ENCODE measurements around the gene PGAP6. TPM values are rescaled to one million over a fixed set of nuclear protein-coding genes. Genes with fewer than 3 reads are reported as not detected.

PGAP6 gene
- total and polyA plus RNA-seq, 4 donors = 38.0 to 100.0 (median 68.1) TPM

DNA sequence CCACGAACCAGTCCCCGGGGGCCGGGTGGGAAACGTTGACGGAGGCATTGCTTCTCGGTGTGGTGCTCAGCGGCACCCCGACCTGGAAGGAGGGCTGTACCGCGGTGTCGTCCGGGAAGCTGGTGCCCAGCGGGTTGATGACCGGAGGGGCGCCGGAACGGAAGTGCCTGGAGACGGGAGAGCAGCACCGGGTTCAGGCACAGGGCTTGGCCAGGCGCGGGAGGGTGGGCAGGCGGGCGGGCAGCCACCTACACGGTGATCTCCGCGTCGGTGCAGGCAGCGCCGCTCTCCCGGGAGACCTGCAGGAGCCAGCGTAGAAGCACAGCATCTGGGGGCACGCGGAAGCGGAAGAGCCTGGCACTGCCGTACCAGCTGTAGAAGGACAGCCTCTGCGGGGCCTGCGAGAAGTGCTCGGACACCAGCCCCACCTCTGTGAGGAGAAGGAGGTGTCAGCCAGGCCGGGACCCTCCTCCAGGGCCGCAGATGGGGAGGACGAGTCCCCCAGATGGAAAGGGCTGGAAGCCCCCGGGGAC is 4.3 kb downstream of the PGAP6 start:
- TF ChIP-seq, protein P1, sequence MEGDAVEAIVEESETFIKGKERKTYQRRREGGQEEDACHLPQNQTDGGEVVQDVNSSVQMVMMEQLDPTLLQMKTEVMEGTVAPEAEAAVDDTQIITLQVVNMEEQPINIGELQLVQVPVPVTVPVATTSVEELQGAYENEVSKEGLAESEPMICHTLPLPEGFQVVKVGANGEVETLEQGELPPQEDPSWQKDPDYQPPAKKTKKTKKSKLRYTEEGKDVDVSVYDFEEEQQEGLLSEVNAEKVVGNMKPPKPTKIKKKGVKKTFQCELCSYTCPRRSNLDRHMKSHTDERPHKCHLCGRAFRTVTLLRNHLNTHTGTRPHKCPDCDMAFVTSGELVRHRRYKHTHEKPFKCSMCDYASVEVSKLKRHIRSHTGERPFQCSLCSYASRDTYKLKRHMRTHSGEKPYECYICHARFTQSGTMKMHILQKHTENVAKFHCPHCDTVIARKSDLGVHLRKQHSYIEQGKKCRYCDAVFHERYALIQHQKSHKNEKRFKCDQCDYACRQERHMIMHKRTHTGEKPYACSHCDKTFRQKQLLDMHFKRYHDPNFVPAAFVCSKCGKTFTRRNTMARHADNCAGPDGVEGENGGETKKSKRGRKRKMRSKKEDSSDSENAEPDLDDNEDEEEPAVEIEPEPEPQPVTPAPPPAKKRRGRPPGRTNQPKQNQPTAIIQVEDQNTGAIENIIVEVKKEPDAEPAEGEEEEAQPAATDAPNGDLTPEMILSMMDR (IDR thresholded peaks at IDR 0.05; ENCODE audit: control extremely low read depth, extremely low read depth) = no peak
- no peak for DNase-seq
- Histone ChIP-seq H3K27me3 (ENCODE audit: control insufficient read depth in 3 of 3, insufficient read depth in 3 of 3, low read length in 2 of 3) (no peaks in the 10 kb centered on the region), H3K4me1 (ENCODE audit: control insufficient read depth in 5 of 5, insufficient read depth in 5 of 5, low read length in 5 of 5) (peaks cover 0 to 16% (median 4%) of the 10 kb centered on the region in 5 donors), H3K4me3 (no peak overlapping the region), H3K9me3 (ENCODE audit: control insufficient read depth in 4 of 4, insufficient read depth in 3 of 4, low read length in 3 of 4) (no peaks in the 10 kb centered on the region), H3K27ac (ENCODE audit: low read depth in 1 of 2, low read length in 1 of 2) (no peak overlapping the region), H3K9ac (ENCODE audit: insufficient read depth in 1 of 2, low read length in 2 of 2) (no peak overlapping the region), H3K36me3 (ENCODE audit: control insufficient read depth in 4 of 4, insufficient read depth in 4 of 4, low read length in 4 of 4) (peaks cover 0 to 50% (median 3%) of the 10 kb centered on the region in 4 donors)
- no peak for ATAC-seq (ENCODE audit: insufficient read depth, low FRiP score)
- 91 to 93% methylated on average over 42 of the region's 42 CpGs for WGBS, 2 donors

DNA sequence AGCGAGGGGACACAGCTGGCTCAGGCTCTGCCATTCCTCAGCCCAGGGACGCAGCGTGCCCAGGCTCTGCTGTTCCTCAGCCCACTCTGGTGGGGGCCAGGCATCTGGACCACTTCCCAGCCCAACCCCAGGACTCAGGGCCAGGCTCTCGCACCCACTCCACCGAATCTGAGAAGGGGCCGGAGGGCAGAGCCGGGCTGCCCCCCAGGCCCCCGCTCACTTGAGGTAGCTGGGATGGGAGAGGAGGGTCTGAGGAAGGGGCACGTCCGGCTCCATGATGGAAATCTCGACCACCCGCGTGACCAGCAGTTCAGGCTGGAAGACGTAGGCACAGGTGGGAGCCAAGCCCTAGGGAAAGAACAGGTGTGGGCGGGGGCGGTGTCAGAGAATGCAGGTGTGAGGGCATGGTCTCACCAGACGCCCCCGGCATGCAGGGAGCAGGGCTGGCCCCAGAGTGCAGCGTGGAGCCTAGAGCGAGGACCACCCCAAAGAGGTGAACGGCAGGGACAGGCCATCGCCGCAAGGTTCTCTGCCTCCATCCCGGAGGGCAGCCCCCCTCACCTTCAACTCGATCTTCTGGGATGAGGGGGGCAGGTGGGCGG is 4.9 kb downstream of the PGAP6 start:
- Histone ChIP-seq H3K4me3 (no peak overlapping the region), H3K9me3 (ENCODE audit: control insufficient read depth in 4 of 4, insufficient read depth in 3 of 4, low read length in 3 of 4) (no peaks in the 10 kb centered on the region), H3K27me3 (ENCODE audit: control insufficient read depth in 3 of 3, insufficient read depth in 3 of 3, low read length in 2 of 3) (no peaks in the 10 kb centered on the region), H3K4me1 (ENCODE audit: control insufficient read depth in 5 of 5, insufficient read depth in 5 of 5, low read length in 5 of 5) (peaks cover 0 to 14% (median 4%) of the 10 kb centered on the region in 5 donors), H3K36me3 (ENCODE audit: control insufficient read depth in 4 of 4, insufficient read depth in 4 of 4, low read length in 4 of 4) (peaks cover 0 to 55% (median 3%) of the 10 kb centered on the region in 4 donors), H3K27ac (ENCODE audit: low read depth in 1 of 2, low read length in 1 of 2) (no peak overlapping the region), H3K9ac (ENCODE audit: insufficient read depth in 1 of 2, low read length in 2 of 2) (no peak overlapping the region)
- WGBS, 2 donors = 93 to 95% methylated on average over 26 of the region's 26 CpGs
- no peak for DNase-seq
- ATAC-seq (ENCODE audit: insufficient read depth, low FRiP score) = no peak
- TF ChIP-seq, protein P1 (IDR thresholded peaks at IDR 0.05; ENCODE audit: control extremely low read depth, extremely low read depth) = no peak

DNA sequence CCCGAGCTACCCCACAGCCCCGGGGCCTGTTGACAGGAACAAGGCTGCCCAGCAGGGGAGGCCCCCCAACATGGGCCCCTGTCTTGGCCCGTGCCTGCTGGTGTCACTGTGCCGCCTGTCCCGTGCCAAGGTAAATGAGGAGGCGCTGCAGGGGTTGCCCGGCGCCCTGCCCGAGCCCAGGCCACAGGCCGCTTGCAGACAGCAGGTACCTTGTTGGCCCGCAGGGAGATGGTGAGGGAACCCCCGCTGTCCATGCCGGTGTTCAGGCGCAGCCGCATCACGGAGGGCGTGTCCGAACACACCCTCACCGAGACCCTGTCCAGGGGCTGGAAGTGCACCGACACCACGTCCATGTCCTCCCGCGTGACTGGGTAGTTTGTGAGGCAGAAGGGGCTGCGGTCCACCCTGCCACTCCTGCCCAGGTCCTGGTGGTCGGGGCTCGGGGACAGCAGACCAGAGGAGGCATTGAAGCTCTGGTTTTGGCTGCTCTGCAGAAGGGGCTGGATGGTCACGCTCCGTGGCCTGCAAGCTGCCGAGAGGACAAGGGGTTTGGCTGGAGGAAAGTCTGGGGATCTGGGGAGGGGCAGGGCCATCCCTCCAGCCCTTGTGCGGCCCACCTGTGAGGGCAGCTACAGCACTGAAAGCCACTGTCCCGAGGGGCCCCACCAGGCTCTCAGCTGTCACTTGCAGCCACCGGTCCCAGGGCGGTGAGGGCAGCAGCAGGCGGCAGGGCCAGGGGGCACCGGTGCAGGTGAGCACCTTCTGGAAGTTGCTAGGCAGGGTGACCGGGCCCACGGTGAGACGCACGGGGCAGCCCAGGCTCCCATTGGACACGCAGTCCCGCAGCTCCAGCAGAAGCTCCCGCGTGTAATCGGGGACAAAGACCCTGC is 5.6 kb downstream of the PGAP6 start:
- Histone ChIP-seq H3K4me3 (no peak overlapping the region), H3K27me3 (ENCODE audit: control insufficient read depth in 3 of 3, insufficient read depth in 3 of 3, low read length in 2 of 3) (no peaks in the 10 kb centered on the region), H3K9me3 (ENCODE audit: control insufficient read depth in 4 of 4, insufficient read depth in 3 of 4, low read length in 3 of 4) (no peaks in the 10 kb centered on the region), H3K27ac (ENCODE audit: low read depth in 1 of 2, low read length in 1 of 2) (no peak overlapping the region), H3K36me3 (ENCODE audit: control insufficient read depth in 4 of 4, insufficient read depth in 4 of 4, low read length in 4 of 4) (peaks cover 0 to 61% (median 3%) of the 10 kb centered on the region in 4 donors), H3K4me1 (ENCODE audit: control insufficient read depth in 5 of 5, insufficient read depth in 5 of 5, low read length in 5 of 5) (peaks cover 0 to 11% (median 4%) of the 10 kb centered on the region in 5 donors), H3K9ac (ENCODE audit: insufficient read depth in 1 of 2, low read length in 2 of 2) (no peak overlapping the region)
- TF ChIP-seq, protein P1 (IDR thresholded peaks at IDR 0.05; ENCODE audit: control extremely low read depth, extremely low read depth) = no peak
- 96% methylated on average over 40 to 44 of the region's 44 CpGs for WGBS, 2 donors
- DNase-seq (no peak), ATAC-seq (ENCODE audit: insufficient read depth, low FRiP score) (no peak)

Data from lung (tissue), 12 donors.